Activated naive CD4-positive, alpha-beta T cell treated with anti-CD3 and anti-CD28 coated beads, Interleukin-2, amount 10 ng/mL, durations not matched to agents 7 days and 5 days (primary cell): Measurements from ENCODE around the gene RBM28.
"Not testable (repeated sequence)": the region's sequence is repeated elsewhere in the genome, so short reads cannot be mapped to it uniquely, and the experiment has no call there.

Experiments
- CTCF ChIA-PET: fragments of 350-600 bp; sonication (Branson Sonifier 250); formaldehyde crosslinking; loops from one replicate; lab custom pipeline; 2021; ENCODE audit warnings: antibody characterized with exemption; lab: Charles Lee
- DNase-seq: peaks from one replicate; pipeline ENCODE4 v3.0.0-alpha.2; 2020
- H3K27ac Mint-ChIP-seq: one replicate; pipeline ENCODE4 v1.8.0; 2021; ENCODE audit warnings: mild to moderate bottlenecking, moderate library complexity, mixed read lengths
- H3K27me3 Mint-ChIP-seq: one replicate; pipeline ENCODE4 v1.8.0; 2021; ENCODE audit warnings: mild to moderate bottlenecking, mixed read lengths
- H3K36me3 Mint-ChIP-seq: one replicate; pipeline ENCODE4 v1.8.0; 2021; ENCODE audit warnings: mixed read lengths
- H3K4me1 Mint-ChIP-seq: one replicate; pipeline ENCODE4 v1.8.0; 2021; ENCODE audit warnings: mixed read lengths
- H3K4me3 Mint-ChIP-seq: one replicate; pipeline ENCODE4 v1.8.0; 2021; ENCODE audit warnings: mild to moderate bottlenecking, moderate library complexity, mixed read lengths
- H3K9me3 Mint-ChIP-seq: one replicate; pipeline ENCODE4 v1.8.0; 2021; ENCODE audit warnings: mixed read lengths

RBM28 gene

DNA sequence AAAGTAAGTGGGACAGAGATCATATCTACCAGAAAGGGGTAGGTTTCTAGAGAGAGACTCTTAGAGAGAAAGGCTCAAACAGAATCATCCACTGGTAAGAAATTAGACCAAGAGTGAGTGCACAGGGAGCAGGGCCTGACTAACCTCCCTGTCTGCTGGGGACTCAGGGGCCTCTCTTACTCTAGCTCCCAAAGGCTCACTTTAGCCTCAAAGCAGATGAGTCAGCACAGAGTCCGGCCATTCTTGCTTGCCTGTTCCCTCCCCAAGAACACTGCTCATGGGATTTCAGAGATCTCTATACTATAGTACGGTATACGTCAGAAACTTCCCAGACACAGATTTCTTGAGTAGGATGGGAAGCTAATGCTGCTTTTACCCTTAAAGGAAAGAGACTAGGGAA is 32.7 kb downstream of the RBM28 start:
- peaks cover 55% of the 10 kb centered on the region for H3K36me3 Mint-ChIP-seq
- no peak for DNase-seq
- no peaks in the 10 kb centered on the region for H3K9me3 Mint-ChIP-seq
- CTCF ChIA-PET, result no interaction called here
- no peaks in the 10 kb centered on the region for H3K4me1 Mint-ChIP-seq
- no peak overlapping the region for H3K4me3 Mint-ChIP-seq
- no peak overlapping the region for H3K27ac Mint-ChIP-seq
- H3K27me3 Mint-ChIP-seq, result no peaks in the 10 kb centered on the region

DNA sequence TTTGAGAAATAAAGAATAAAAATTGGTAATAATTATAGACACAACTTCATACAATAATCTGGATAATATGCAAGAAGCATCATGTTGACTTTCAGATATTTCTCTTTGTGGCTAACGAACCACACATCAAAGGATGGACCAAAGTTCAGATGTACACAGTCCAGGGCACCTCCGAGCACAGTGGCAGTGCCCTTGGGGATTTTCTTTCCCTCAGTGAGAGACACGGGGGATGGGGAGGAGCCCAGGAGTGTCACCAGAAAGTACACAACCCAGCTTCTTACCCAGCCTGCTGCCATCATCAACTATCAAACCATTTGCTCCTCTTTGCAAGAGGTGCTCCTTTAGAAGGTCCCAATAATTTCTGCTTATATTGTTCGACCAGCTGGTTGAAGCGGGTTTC is 33.2 kb downstream of the RBM28 start:
- Mint-ChIP-seq H3K9me3 (no peaks in the 10 kb centered on the region), H3K27me3 (no peaks in the 10 kb centered on the region), H3K27ac (no peak overlapping the region), H3K36me3 (peaks cover 54% of the 10 kb centered on the region), H3K4me1 (no peaks in the 10 kb centered on the region), H3K4me3 (no peak overlapping the region)
- CTCF ChIA-PET, result no interaction called here
- DNase-seq, result no peak

DNA sequence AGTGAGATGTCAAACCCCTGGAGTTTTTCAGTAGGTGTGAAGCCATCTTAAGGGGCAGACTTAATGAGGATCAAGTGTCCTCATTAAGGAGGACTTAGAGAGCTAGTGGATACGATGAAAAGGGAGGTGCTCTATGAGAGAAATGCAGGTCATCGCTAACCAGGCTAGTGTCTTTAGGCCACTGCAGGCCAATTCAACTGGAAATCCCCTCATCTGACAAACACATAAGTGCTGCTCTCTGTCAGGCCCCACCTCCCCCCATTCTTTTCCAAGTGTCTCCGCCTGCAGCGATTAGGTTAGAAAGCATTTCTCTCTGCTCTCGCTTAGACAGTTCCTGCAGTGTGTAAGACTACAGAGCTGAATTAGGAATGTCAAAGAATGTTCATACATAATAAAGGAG is 33.7 kb downstream of the RBM28 start:
- no peak overlapping the region for H3K4me3 Mint-ChIP-seq
- no peaks in the 10 kb centered on the region for H3K4me1 Mint-ChIP-seq
- no peaks in the 10 kb centered on the region for H3K9me3 Mint-ChIP-seq
- no peak overlapping the region for H3K27ac Mint-ChIP-seq
- no peak for DNase-seq
- CTCF ChIA-PET, result no interaction called here
- H3K27me3 Mint-ChIP-seq, result no peaks in the 10 kb centered on the region
- H3K36me3 Mint-ChIP-seq, result peaks cover 51% of the 10 kb centered on the region

DNA sequence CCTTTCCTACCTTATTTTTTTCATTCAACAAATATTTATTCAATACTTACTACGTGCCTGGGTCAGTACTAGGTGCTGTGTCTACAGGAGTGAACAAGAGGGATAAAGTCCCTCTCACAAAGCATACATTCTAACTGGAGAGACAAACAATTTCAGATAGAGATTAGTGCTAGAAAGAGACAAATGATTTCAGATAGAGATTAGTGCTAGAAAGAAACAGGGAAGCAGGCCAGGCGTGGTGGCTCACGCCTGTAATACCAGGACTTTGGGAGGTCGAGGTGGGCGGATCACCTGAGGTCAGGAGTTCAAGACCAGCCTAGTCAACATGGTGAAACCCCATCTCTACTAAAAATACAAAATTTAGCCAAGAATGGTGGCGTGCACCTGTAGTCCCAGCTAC is 34.6 kb downstream of the RBM28 start:
- Mint-ChIP-seq H3K27ac (peak overlapping the region; percentile 2), H3K27me3 (no peaks in the 10 kb centered on the region), H3K4me3 (no peak overlapping the region), H3K9me3 (no peaks in the 10 kb centered on the region), H3K4me1 (no peaks in the 10 kb centered on the region), H3K36me3 (peaks cover 45% of the 10 kb centered on the region)
- DNase-seq, result no peak
- CTCF ChIA-PET, result no interaction called here

DNA sequence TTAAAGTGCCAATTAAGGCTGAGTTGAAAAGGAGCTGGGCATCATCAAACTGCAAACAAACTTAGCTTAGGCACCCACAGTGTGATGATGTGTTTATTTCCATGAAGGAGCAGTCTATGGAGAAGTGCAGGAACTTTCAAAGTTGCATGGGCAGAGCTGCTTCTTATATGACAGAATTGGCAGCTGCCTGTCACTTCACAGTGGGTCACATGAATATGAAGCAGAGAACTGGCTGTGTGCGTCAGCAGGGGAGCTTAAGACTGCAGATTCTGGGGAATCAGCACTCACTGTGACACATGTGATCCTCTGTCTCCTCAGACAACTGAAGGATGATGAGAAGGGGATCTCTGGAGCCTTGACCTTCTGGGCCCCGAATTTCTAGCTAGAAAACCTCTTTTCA is 36.6 kb downstream of the RBM28 start:
- DNase-seq, result no peak
- peaks cover 35% of the 10 kb centered on the region for H3K36me3 Mint-ChIP-seq
- CTCF ChIA-PET, result interaction anchor here (0.6 to 0.8 kb wide), 2 partner anchors 15 to 118 kb away, joined by 3 read pairs; no protein-coding TSS in a partner anchor
- no peaks in the 10 kb centered on the region for H3K4me1 Mint-ChIP-seq
- no peaks in the 10 kb centered on the region for H3K9me3 Mint-ChIP-seq
- no peak overlapping the region for H3K4me3 Mint-ChIP-seq
- no peak overlapping the region for H3K27ac Mint-ChIP-seq
- no peaks in the 10 kb centered on the region for H3K27me3 Mint-ChIP-seq

DNA sequence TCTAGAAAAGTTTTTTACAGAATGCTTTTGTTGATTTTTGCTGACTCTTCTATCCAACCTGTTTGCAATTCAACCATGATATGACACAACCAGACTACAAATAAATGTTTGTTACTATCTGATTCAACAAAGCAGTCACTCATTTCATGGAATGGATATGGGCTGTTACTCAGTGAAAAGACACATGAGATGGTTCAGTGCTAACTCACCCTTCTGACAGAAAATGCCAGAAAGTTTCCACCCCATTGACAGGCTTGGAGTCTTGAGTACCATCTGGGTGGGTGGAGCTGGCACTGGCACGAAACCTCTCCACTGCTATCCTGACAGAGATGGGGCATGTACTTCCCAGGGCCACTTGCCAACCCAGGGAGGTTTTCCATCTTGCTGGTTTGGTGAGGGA is 39.5 kb downstream of the RBM28 start:
- CTCF ChIA-PET, result no interaction called here
- H3K36me3 Mint-ChIP-seq, result peaks cover 27% of the 10 kb centered on the region
- H3K4me1 Mint-ChIP-seq, result no peaks in the 10 kb centered on the region
- H3K27ac Mint-ChIP-seq, result no peak overlapping the region
- no peak for DNase-seq
- H3K9me3 Mint-ChIP-seq, result no peaks in the 10 kb centered on the region
- no peaks in the 10 kb centered on the region for H3K27me3 Mint-ChIP-seq
- H3K4me3 Mint-ChIP-seq, result no peak overlapping the region

DNA sequence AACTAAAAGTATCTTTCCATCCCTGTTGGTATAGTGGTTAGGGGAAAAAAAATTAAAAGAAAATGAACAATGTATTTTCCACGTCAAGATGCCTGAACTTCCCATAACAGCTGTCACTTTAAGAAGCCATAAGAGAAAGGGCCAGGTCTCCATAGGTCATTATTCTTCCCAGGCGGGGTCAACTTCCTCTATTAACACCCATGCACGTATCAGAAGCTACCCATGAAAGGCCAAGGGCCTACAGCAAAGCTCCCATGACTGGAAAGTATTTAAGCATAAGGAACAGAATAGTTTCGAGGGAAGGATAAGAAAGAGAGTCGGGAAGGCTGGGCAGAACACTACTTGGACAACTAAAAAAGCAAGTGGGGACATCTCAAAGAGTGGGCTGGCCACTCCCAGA is 40.1 kb downstream of the RBM28 start:
- Mint-ChIP-seq H3K27ac (no peak overlapping the region), H3K27me3 (no peaks in the 10 kb centered on the region), H3K4me1 (no peaks in the 10 kb centered on the region), H3K4me3 (no peak overlapping the region), H3K36me3 (peaks cover 24% of the 10 kb centered on the region), H3K9me3 (no peaks in the 10 kb centered on the region)
- DNase-seq, result no peak
- CTCF ChIA-PET, result no interaction called here

DNA sequence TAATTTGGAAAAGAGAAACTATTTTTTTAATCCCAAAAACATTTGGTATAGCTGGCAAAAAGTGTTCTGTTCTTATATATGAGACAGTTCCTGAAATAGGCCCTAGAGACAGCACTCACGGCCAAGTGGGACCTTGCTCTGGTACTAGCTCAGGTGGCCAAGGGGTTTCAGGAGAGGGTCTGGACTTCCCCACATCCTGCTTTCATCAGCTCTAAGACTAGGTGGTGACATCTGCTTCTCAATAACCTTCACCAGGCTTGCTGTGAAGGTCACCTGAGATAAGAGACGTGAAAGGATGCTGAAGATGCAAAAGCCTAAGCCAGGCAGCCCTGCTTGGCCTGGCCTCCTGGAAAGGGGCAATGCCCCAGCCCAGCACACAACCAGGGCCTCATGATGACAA is 40.6 kb downstream of the RBM28 start:
- Mint-ChIP-seq H3K27me3 (no peaks in the 10 kb centered on the region), H3K36me3 (peaks cover 19% of the 10 kb centered on the region), H3K4me1 (no peaks in the 10 kb centered on the region), H3K4me3 (no peak overlapping the region), H3K27ac (no peak overlapping the region), H3K9me3 (no peaks in the 10 kb centered on the region)
- DNase-seq, result no peak
- CTCF ChIA-PET, result no interaction called here

DNA sequence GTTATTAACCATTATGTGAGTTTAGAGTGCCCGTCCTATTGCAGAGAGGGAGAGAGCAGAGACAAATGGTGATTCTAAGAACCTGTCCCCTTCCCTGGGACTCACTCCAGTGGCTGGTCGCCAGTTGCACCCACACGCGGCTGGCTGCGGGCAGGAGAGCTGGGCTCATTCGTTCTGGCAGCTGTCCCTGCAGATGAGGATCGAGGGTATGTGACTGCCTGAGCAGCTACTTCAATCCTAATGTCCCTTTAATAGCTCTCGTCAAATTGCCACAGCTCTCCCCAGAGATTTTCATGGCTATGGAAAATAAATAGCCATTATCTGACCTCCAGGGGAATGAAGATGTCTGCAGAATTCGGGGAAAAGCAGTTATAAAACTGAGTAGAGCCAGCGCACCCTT is 41.6 kb downstream of the RBM28 start:
- Mint-ChIP-seq H3K36me3 (peaks cover 13% of the 10 kb centered on the region), H3K4me1 (no peaks in the 10 kb centered on the region), H3K27me3 (no peaks in the 10 kb centered on the region), H3K4me3 (no peak overlapping the region), H3K9me3 (no peaks in the 10 kb centered on the region), H3K27ac (no peak overlapping the region)
- DNase-seq, result no peak
- CTCF ChIA-PET, result no interaction called here

DNA sequence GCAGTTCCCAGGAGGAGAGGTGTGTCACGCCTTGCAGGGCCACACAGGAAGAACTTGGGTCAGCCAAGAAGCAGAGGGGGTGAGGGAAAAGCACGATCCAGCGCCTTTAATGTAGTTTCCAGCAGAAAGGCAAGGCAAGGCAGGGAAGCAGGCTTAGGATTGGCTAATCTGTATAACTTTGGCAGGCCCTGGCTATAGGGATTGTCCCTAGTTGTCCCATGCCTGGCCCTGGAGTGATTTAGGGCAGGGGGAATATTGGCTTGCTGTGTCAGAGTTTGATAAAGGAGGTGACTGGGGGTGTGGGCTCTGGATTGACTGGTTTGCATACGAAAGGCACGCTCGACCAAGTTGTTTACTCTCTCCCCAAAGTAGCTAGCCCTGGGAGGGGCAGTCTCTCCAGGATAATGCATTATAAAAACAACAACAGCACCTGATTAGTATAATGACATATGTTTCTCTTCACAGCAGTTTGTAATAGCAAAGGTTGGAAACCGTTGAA is 44.5 kb downstream of the RBM28 start:
- DNase-seq, result no peak
- H3K27me3 Mint-ChIP-seq, result no peaks in the 10 kb centered on the region
- CTCF ChIA-PET, result no interaction called here
- peaks cover 3% of the 10 kb centered on the region for H3K36me3 Mint-ChIP-seq
- H3K27ac Mint-ChIP-seq, result no peak overlapping the region
- H3K9me3 Mint-ChIP-seq, result no peaks in the 10 kb centered on the region
- no peaks in the 10 kb centered on the region for H3K4me1 Mint-ChIP-seq
- no peak overlapping the region for H3K4me3 Mint-ChIP-seq

DNA sequence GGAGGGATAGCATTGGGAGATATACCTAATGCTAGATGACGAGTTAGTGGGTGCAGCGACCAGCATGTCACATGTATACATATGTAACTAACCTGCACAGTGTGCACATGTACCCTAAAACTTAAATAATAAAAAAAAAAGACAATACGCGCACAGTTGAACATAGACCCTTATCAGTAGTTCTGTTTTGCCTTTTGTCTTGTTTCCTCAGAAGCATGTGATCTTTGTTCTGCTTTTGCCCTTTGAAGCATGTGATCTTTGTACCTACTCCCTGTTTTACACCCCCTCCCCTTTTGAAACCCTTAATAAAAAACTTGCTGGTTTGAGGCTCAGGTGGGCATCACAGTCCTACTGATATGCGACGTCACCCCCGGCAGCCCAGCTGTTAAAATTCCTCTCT is 45.7 kb downstream of the RBM28 start:
- H3K27me3 Mint-ChIP-seq, H3K9me3 Mint-ChIP-seq, H3K36me3 Mint-ChIP-seq, H3K4me3 Mint-ChIP-seq, H3K4me1 Mint-ChIP-seq, H3K27ac Mint-ChIP-seq, DNase-seq, CTCF ChIA-PET: not testable (repeated sequence)

DNA sequence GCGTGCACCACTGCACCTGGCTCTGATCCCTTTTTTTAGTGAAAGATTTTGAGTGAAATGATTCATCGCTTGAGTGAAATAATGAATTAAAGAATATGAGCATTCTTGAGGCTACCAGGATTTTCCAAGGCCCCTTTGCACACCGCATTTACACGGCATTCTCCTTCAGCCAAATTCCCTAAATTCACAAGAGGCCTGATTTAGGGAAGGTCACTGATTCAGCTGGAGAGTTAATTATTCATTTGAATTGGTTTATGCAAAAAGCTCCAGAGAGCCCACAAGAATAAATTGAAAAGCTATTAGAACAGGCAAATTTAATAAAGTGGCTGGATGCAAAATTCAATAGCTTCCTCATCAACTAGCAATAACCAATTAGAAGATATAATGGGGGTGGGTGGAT is 56.2 kb downstream of the RBM28 start:
- CTCF ChIA-PET, result no interaction called here
- no peak overlapping the region for H3K27ac Mint-ChIP-seq
- peaks cover 8% of the 10 kb centered on the region for H3K36me3 Mint-ChIP-seq
- H3K9me3 Mint-ChIP-seq, result peaks cover 4% of the 10 kb centered on the region
- DNase-seq, result no peak
- no peaks in the 10 kb centered on the region for H3K27me3 Mint-ChIP-seq
- no peaks in the 10 kb centered on the region for H3K4me1 Mint-ChIP-seq
- no peak overlapping the region for H3K4me3 Mint-ChIP-seq

DNA sequence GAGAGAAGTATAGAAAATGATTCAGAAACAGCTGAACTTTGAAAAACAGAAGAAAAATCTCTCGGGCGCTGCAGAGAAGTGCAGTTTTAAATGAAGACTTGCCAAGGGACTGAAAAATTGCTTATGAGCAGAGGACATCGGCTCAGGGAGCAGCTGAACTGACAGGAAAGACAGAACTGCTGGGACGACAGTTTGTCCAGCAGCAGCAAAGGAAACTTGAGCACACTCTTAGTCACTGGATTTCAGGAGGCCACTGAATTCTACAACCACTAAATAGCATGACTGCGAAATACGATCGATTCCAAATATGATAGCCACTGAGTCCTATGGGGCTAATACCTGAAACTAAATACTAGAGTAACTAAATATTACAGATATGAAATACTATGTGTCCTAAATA is 59.6 kb downstream of the RBM28 start:
- Mint-ChIP-seq H3K9me3 (peaks cover 11% of the 10 kb centered on the region), H3K36me3 (no peaks in the 10 kb centered on the region), H3K27me3 (peaks cover 7% of the 10 kb centered on the region), H3K27ac (no peak overlapping the region), H3K4me1 (no peaks in the 10 kb centered on the region), H3K4me3 (no peak overlapping the region)
- CTCF ChIA-PET, result no interaction called here
- no peak for DNase-seq

DNA sequence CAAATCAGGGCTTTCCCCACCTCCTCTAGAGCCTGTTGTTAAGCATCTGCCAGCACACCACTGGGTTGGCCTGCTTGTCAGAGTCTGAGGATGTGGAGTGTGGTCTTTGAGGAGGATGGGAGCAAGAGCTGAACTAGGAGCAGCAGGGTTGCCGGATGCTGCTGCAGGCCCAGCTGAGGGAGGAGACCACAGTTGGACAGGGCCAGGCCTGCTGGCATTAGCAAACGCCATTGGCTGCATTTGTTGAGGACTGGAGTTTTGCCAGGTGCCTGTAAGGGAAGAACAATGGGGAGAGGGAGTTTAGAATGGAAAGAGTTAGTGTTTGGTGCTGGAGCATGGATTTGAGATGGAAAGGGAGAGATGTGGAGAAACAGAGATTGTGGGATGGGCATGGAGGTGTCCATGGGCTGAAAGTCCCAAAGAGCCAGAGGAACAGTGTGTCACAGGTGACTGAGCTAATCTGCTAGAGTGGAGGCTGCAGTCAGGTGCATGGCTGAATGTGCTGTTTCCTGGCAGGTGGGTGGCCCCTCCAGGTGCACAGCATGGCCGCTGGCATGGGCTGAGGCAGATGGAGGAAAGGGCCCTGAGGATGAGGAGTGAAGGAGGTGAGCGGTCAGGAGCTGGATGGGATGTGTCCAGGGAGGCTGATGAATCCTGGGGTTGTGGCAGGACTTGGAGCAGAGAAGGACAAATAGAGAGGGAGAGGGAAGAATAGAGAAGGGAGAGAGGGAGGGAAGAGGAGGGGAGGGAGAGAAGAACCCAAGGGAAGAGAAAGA is 61.9 kb downstream of the RBM28 start:
- no peak for DNase-seq
- Mint-ChIP-seq H3K4me3 (no peak overlapping the region), H3K9me3 (peaks cover 11% of the 10 kb centered on the region), H3K27me3 (peaks cover 10% of the 10 kb centered on the region), H3K27ac (no peak overlapping the region), H3K4me1 (no peaks in the 10 kb centered on the region), H3K36me3 (no peaks in the 10 kb centered on the region)
- CTCF ChIA-PET, result no interaction called here

DNA sequence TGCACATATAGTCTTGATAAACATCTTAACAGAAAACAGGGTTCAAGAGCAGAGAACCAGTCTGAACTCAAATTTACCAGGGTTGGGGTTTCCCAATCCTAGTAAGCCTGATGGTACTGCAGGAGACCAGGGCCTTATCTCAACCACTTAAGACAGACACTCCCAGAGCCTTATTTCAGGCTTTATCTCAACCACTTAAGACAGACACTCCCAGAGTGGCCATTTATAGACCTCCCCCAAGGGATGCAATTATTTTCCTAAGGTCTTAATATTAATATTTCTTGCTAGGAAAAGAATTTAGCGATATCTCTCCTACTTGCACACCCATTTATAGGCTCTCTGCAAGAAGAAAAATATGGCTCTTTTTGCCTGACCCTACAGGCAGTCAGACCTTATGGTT is 63.3 kb downstream of the RBM28 start:
- H3K4me1 Mint-ChIP-seq, H3K27ac Mint-ChIP-seq, DNase-seq, H3K4me3 Mint-ChIP-seq, CTCF ChIA-PET, H3K36me3 Mint-ChIP-seq: not testable (repeated sequence)
- H3K27me3 Mint-ChIP-seq, result peaks cover 16% of the 10 kb centered on the region
- peaks cover 11% of the 10 kb centered on the region for H3K9me3 Mint-ChIP-seq
